RWPE2 (cell line): ENCODE results near the gene TMEM170B.

Source experiments
- ATAC-seq: fragments of 200-7000 bp; cut with Tn5 transposase; 3 replicates; pipeline ENCODE4 v1.9.1; 2021; ENCODE audit warnings: low read depth
- DNase-seq: peaks from one replicate; pipeline ENCODE4 v3.0.0-alpha.2; 2020; ENCODE audit warnings: low spot score
- H3K27ac ChIP-seq: fragments of 450-650 bp; 2 replicates; pipeline ENCODE4 v1.5.1; 2017; ENCODE audit warnings: mild to moderate bottlenecking; ENCODE audit not compliant: poor library complexity, severe bottlenecking
- H3K27me3 ChIP-seq: fragments of 250-450 bp; sonication (Bioruptor Pico); 2 replicates; pipeline ENCODE4 v1.5.1; 2021; ENCODE audit warnings: mild to moderate bottlenecking, moderate library complexity; ENCODE audit not compliant: insufficient read depth, poor library complexity, severe bottlenecking
- H3K36me3 ChIP-seq: fragments of 250-450 bp; sonication (Bioruptor Pico); 2 replicates; pipeline ENCODE4 v1.5.1; 2020; ENCODE audit warnings: low read depth, mild to moderate bottlenecking, moderate library complexity
- H3K4me1 ChIP-seq: fragments of 250-450 bp; sonication (Bioruptor Pico); 2 replicates; pipeline ENCODE4 v1.5.1; 2021; ENCODE audit warnings: mild to moderate bottlenecking, moderate library complexity; ENCODE audit not compliant: insufficient read depth, poor library complexity, severe bottlenecking
- H3K4me3 ChIP-seq: fragments of 250-450 bp; sonication (Bioruptor Pico); 2 replicates; pipeline ENCODE4 v1.5.1; 2021; ENCODE audit warnings: mild to moderate bottlenecking, moderate library complexity; ENCODE audit not compliant: severe bottlenecking
- H3K9me3 ChIP-seq: fragments of 250-450 bp; sonication (Bioruptor Pico); 2 replicates; pipeline ENCODE4 v1.5.1; 2021; ENCODE audit warnings: mild to moderate bottlenecking, moderate library complexity; ENCODE audit not compliant: severe bottlenecking
- TF ChIP-seq, protein P1 (sequence below): fragments of 450-650 bp; IDR thresholded peaks from one replicate; pipeline ENCODE4 v1.5.1; 2017; ENCODE audit warnings: mild to moderate bottlenecking, moderate library complexity; ENCODE audit not compliant: poor library complexity, severe bottlenecking

Gene TMEM170B

DNA sequence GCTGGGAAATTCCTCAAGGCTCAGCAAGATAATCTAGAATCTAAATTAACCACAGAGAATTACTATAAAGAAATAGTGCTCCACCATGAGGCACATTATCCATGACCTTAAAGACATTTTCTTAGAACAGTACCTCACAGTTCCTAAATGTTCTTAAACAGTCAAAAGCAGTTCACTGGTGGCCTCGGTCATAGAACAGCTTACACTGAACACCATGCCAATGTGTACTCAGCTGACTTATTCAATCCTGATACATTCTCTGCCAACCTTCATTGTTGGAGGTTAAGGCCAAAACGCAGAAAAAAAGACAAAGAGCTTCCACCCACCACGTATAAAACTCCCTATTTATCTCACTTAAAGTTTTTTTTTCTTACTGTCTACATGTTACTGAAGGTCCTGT lies 21.8 kb upstream of the TMEM170B start:
- no peak overlapping the region for H3K27ac ChIP-seq
- no peak overlapping the region for H3K4me3 ChIP-seq
- no peaks in the 10 kb centered on the region for H3K36me3 ChIP-seq
- H3K4me1 ChIP-seq = no peaks in the 10 kb centered on the region
- ATAC-seq = no peak
- TF ChIP-seq, protein P1, sequence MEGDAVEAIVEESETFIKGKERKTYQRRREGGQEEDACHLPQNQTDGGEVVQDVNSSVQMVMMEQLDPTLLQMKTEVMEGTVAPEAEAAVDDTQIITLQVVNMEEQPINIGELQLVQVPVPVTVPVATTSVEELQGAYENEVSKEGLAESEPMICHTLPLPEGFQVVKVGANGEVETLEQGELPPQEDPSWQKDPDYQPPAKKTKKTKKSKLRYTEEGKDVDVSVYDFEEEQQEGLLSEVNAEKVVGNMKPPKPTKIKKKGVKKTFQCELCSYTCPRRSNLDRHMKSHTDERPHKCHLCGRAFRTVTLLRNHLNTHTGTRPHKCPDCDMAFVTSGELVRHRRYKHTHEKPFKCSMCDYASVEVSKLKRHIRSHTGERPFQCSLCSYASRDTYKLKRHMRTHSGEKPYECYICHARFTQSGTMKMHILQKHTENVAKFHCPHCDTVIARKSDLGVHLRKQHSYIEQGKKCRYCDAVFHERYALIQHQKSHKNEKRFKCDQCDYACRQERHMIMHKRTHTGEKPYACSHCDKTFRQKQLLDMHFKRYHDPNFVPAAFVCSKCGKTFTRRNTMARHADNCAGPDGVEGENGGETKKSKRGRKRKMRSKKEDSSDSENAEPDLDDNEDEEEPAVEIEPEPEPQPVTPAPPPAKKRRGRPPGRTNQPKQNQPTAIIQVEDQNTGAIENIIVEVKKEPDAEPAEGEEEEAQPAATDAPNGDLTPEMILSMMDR = no peak
- DNase-seq = no peak
- no peaks in the 10 kb centered on the region for H3K27me3 ChIP-seq
- H3K9me3 ChIP-seq = peaks cover 2% of the 10 kb centered on the region

DNA sequence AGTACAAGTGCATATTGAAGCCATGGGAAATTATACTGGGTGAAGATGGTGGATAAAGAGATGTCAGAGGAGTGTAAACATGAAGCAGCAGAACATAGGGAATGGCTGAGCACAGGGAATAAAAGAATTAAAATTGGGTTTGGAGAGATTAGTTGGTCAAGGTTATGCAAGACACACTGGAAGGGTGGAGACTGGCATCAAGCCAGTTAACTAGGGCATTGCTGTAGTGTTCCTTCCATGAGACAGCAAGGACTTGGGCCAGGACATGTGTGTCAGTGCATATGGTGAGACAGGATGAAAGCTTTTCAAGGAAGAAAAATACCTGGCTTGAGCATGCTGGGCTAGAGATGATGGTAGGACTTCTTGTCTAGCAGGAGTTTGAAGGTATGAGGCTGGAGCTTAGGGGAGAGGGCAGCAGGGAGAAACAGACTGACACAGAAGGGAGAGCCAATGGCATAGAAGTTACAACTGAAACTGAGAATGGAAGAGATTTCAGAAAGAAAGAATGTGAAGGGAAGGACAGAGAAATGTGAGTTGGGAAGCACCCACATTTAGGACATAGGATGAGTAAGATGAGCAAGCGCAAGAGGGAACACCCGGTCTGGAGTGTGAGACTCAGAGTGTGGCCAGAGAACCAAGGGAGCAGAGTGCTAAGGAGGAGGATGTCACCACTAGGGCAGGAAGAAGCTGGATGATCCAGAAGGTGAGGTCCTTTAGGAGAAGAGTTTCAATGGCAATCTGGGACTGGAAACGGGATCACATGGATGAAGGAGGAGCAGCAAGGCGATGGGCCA lies 14.5 kb upstream of the TMEM170B start:
- H3K4me3 ChIP-seq = no peak overlapping the region
- no peaks in the 10 kb centered on the region for H3K27me3 ChIP-seq
- H3K36me3 ChIP-seq = no peaks in the 10 kb centered on the region
- no peaks in the 10 kb centered on the region for H3K4me1 ChIP-seq
- TF ChIP-seq, protein P1 = no peak
- ATAC-seq (no peak), DNase-seq (no peak)
- H3K9me3 ChIP-seq = peaks cover 2% of the 10 kb centered on the region
- no peak overlapping the region for H3K27ac ChIP-seq

DNA sequence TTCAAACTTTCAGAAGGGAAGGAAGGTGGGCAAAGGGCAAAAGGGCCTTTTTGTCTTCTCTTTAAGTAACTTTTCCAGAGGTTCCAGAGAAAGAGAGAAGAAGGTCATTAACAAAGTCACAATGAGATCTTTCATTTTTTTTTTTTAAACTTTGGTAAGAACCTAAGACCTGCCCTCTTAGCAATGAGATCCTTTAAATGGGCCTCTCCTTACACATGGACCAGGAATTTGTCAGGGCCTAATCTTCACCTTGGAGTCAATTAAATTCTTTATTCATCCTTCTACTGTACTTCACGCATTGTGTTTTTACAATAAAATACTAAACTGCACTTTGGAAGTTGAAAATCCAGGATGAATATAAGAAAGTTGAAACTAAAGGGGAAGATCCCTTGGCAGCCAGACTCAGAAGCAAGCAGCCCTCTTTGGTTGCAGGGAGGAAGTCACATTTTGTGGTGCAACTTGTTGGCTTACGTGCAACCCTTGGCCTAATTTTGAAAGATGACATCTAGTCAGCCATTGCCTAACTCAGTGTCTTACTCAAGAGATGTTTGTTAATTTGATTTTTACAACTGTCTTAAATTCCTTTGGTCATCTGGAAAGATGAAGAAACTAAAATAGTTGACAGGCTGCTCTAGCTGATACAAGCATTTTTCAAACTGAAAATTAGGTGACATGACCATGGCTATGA lies 11.9 kb upstream of the TMEM170B start:
- no peak for DNase-seq
- Histone ChIP-seq H3K4me1 (no peaks in the 10 kb centered on the region), H3K4me3 (no peak overlapping the region), H3K27me3 (no peaks in the 10 kb centered on the region), H3K36me3 (no peaks in the 10 kb centered on the region), H3K27ac (no peak overlapping the region), H3K9me3 (no peaks in the 10 kb centered on the region)
- ATAC-seq = no peak
- TF ChIP-seq, protein P1 = no peak

DNA sequence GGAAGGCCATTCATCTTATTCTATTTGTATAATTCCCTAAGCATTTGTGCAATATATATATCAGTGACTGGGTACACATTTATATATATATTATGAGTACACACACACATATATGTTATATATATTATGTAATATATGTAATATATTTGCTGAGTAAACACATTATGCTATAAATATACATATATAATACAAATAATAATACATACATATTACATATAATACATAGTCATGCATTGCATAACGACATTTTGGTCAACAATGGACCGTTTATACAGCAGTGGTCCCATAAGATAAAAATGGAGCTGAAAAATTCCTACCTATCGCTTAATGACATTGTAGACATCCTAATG lies 11.4 kb upstream of the TMEM170B start:
- Histone ChIP-seq H3K27ac (no peak overlapping the region), H3K4me1 (no peaks in the 10 kb centered on the region), H3K36me3 (no peaks in the 10 kb centered on the region), H3K4me3 (no peak overlapping the region), H3K9me3 (no peaks in the 10 kb centered on the region), H3K27me3 (no peaks in the 10 kb centered on the region)
- DNase-seq (no peak), ATAC-seq (no peak)
- TF ChIP-seq, protein P1 = no peak
